CD4-positive, alpha-beta T cell treated with Interleukin-21 for 1 hour (primary cell): ENCODE data around the gene IGSF9.

Experiments used
- DNase-seq: peaks from one replicate; pipeline ENCODE4 v3.0.0-alpha.2; 2020

Gene IGSF9

DNA sequence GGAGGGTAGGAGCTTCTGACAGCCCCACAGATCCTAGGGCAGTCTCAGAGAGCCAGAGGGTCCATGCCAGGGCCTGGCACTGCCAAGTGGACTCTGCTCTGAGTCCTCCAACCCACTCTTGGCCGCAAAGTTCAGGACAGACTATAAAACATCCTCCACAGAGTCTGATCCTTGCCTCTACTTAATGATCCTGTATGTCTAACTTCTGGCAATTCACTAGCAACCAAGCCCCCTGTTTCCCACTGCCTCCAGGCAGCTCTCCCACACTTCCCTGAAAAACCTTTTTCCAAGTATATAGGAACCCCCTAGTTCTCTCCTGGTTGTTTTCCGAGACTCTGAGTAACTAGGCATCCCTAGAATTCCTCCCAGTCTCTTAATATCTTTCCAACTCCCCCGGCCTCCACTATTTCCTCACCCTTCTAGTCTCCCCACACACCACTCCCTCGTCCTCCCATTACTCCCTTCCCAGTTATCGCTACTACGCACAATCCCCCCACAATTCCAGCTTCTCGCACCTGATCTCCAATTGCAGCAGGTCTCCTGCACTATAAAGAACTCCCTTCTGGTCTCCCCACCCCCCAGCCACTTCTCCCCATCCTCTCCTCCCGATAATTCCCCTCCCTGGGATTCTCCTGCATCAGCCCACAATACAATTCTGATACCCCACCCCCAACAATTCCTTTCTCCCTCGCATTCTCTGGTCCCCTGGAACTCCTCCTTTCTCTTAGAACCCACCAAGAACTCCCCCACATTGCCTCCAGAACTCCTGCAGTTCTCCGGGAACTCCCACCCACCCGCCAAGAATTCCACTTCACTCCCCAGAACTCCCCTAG lies 574 bp downstream of the IGSF9 start:
- DNase-seq: no peak

DNA sequence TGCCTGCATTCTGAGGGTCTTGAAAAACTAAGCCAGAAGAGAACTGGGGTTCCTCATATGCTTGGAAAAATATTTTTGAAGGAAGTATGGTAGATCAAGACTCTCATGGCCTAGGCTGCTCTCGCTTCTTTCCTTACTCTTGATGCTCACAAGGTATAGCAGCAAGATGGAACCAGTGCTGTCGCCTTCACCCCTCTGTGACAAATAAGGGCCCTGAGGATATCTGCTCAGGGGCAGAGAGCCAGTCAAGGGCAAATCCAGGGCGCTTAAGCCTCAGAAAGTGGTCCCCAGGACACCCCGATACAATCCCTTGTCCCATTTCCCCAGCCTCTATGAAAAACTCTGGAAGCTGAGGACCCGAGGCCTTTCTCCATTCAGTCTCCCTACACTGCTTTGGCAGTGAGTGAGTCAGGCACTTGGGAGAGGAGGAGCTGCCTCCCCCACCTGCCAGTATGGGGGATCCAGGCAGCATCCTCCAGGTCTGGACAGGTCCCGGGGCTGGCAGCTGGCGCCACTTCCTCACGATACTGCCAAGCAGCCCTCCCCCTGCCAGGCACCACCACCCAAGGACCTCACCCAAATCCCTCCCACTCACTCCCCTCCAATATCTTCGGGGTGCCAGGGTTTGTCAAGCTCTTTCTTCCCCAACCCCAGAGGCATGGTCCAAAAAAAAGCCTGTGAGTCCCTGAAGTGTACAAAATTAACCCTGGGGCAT lies 1.3 kb downstream of the IGSF9 start:
- no peak for DNase-seq

DNA sequence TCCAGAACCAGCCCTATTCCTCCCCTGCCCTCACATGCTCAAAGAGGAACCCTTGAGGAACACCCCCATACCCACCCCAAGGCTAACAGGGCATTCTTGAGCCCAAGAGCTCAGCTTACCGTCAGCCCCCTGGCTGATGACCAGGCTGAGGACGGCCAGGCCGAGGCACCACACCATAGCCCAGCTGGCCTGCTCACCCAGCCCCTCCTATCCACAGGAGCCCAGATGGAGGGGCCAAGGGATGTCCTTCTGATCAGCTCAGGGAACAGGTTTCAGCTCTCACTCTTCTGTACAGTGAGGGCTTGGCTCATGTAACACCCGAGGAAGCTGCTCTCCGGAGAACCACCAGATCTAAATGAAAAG lies 2.2 kb downstream of the IGSF9 start:
- no peak for DNase-seq

DNA sequence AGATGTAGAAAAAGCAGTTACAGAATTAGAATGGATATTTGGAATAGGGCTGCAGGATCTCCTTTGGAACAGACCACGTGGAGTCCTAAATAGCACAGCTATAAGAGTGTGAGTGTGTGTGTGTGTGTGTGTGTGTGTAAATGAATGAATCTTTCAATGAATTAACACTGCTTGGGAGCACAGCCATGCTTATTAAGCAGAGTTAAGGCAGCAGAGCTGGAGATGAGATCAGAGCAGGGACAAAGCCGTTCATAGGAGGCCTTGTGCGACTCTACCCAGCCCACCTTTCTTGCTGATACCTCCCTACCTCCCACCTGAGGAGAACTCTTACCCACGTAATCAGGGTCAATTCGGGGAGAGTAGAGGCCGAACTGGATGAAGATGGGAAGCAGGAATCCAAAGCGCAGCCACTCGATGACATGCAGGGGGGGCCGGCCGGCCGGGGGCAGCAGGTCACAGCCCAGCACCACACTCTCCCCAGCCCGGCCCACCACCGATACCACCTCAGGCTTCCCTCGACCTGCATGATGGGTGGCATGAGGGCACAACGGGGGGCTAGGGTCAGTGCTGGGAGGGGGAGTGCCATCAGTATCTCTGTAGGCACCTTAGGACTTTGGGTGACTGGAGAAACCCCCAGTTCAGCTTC lies 2.7 kb downstream of the IGSF9 start:
- no peak for DNase-seq

DNA sequence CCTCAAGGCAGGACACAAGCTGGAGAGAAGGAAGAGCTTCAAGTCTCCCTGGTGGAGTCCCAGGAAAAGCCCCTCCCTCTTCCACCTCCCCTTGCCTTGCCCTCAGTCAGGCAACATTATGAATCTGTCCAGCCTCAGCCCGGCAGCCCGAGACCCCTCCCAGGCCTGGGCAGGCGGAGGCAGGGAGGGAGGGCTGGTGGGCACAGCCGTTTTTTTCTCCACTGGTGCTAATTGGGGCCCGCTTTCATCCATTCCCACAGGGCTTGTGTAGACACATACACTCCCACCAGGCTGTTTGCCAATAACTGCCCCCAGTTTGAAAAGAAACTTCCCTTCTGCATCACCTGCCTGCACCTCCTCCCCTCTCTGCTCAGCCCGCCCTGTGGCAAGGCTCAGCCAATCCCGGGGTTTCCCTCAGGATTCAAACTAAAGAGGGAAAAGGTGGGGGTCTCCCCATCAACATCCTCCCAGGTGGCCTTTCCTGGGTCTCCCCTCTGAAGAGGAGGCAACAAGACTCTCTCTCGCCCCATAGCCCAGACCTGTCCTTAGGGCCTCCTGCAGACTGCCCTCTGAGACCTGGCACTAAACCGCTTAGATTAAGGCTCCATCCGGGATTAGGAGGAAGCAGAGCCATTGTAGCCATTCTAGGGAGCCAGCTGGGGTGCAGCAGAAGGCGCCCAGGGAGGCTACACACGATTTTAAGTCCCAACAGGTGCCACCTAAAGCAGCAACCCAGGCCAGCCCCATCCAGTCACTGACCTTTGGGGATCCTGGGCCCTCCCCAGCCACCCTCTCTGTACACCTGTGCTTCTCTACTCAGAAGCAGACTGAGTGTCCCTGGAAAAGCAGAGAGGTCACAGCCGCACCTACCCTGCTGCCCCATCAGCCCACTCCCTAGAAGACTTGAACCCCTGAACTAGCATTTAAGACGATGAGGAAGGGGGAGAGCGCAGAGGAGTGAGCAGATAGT lies 3.5 kb downstream of the IGSF9 start:
- no peak for DNase-seq

DNA sequence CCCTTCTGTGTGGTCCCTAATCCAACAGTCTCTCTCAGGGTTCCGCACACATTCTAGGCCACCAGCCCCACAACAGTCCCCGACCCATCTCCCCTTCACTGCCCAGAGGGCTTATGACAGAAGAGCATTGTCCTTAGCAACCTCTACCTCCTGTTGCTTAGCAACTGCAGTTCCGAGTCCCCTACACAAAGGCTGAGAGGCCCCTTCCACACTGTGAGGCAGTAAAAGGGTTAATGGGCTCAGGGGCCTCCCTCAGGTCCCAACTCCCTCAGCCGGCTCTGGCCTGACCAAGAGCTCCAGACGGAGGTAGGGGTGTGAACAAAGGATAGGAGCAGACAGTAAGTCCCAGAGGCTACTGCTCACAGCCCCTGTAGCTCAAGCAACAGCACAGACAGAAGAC lies 4.3 kb downstream of the IGSF9 start:
- no peak for DNase-seq

DNA sequence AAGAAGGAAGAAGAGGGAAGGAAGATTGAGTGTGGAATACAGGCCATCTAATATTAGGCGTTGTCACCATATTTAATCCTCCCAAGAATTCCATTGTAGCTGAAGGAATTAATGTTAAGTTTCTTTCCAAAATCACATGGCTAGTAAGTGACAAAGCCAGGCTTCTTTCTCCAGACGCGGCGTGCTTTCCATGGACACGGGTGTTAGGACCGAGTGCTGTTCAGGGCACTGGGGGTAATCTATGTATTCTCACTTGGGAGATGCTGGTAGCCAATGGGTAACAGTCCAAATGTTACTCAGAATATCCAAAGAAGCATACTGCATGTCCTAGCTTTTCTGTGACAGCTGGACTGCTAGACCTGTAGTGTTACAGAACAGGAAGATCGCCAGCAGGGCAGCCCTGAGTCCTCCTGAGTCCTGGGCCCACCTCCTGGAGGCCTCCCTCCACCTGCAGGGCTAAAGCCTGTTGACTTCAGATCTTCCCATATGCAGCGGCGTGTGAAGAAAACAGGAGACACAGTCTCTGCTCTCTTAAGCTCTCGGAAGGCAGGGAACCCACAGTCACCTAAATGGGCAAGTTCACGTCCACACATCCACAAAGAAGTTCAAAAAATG lies 5.3 kb downstream of the IGSF9 start:
- no peak for DNase-seq

DNA sequence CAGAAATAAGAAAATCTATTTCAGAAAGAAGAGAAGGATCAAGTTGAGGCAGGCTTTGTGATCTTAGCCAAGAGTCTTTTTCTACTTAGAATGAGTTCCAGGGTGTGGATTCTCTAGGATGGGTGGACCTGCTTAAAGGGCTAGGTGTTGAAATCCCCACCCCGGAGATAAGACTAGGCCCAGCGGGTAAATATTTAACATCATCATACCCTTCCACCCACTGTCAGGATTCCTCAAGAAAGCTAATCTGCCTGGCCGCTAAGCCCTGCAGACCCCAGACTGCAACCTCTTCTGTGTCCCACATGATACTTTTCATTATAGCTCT lies 5.8 kb downstream of the IGSF9 start:
- no peak for DNase-seq

DNA sequence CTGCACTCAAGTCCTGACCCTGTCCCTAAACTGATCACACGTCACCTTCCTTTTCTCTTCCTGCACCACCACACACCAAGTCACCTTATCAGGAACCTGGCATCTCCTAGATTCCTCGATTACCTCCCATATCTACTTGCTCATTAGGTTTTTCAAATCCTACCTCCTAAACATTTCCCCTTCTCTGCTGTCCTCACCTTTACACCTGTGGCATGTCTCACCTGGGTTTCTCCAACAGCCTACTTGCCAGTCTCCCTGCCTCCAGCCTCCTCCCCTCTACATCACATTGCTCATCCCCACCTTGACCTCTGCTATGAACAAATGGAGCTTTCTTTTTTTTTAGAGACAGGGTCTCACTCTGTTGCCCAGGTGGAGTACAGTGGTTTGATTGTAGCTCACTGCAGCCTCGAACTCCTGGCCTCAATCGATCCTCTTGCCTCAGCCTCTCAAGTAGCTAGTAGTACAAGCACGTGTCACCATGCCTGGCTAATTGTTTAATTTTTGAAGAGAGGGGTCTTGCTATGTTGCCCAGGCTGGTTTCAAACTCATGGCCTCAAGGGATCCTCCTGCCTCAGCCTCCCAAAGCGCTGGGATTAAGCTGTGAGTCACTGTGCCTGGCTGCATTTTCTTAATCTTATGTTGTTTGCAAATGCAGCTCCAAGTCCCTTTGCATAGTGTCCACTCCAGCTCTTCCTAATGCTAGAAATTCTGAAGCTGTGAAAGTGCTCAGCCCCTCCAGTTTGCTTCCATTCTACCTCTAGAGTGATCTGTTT lies 6.3 kb downstream of the IGSF9 start:
- no peak for DNase-seq

DNA sequence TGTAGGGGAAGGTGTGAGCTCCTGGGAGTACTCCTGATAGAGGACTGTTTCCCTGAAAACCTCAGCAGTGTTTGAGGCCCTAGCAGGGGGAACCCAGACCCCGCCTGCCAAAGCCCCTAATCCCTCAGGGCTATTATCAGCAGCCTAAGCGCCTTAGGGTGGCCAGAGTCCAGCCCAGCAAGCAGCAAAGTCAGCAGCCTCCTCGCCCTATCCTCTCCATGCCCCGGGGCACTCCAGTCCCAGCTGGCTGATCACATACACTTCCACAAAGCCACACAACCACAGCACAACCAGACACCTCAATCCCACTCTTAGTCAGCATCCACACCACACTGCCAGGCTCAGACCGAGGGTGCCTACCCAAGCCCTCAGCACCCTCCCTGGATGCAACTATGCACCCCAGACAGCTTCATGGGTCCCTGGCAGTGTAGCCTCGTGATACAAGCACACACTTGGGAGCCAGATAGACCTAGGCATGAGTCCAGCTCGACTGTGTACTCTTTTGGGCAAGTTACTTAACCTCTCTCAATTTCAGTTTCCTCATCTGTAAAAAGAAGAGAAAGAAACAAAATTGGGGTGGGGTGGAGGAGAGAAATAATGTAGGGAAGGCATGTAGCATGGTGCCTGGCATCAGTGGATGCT lies 7.1 kb downstream of the IGSF9 start:
- no peak for DNase-seq

DNA sequence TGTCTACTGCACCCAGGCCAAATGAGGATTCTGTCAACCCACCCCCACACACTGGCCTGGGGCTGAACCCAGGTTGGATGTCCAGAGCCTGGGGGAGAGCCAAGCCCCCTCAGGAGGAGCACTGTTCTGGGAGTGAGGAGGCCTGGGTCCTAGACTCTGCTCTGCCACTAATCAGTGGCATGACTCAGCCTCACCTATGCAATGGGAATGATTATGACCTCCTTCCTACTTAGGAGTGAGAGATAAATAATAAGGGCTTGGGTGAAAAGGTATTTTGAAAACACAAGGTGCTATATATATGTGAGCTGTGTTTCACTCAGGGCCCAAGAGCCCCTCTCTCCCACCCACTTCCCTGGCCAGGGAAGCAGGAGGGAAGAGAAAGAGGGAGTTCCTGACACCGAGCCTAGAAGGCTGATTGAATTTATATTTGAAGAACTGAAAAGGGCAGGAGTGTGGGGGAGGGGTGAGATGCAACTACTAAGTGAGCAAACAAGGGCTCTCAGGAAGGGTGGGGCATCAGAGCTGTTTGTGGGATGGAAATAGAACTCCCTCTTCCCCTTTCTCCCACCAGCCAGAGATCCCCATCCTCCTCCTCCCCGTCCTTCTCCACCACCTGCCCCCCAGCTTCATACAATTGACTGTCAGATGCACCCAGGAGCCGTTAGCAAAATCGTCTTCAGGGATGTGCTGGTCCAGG lies 8.2 kb downstream of the IGSF9 start:
- no peak for DNase-seq

DNA sequence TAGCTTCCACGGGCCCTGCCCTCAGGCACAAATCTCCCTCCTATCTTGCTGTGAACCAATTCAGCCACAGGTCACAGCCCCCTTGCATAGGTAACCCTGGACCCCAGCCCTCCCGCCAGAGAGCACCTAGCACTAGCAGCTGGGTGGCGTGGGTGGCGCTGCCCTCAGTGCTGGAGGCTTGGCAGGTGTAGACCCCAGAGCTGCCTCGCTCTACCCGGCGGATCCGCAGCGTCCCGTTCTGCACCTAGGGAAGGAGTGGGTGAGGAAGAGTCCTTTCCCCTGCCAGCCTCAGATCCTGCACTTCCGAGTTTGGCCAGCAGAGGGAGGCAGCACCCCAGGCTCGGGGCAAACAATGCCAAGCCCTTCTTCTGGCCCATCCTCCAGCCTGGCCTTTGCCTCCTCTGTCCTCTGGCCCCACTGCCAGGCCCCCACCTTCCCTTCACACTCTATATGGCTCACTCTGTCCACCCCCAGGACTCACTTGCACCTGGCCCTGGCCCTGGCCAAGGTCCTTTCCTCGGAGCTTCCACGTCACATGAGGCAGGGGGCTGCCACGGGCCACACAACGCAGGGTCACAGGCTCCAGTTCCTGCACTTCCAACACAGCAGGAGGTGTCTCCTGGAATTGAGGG lies 9.0 kb downstream of the IGSF9 start:
- DNase-seq: peak; percentile 82

DNA sequence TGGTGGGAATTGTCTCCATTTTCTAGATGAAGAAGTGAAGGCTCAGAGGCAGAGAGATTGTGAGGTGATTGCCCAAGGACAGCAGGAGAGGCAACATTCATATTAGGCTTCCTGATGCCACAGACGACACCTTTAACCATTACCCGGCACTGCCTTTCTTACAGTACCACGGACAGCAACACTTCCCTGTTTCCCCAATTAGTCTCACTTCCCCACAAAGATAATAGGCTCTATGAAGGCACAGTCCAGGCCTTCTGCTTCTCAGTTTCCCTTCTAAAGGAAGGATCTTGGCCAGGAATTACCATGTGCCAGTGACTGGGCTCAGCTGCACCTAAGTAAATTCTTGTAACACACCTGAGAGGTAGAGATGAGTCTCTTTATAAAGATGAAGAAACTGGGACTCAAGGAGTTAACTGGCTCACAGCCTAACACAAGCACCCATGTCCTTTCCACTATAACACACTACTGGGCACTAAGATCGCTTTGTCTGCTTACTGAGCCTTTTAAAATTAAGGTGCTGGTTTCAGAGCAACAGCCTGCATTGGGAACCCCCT lies 9.6 kb downstream of the IGSF9 start:
- DNase-seq: no peak

DNA sequence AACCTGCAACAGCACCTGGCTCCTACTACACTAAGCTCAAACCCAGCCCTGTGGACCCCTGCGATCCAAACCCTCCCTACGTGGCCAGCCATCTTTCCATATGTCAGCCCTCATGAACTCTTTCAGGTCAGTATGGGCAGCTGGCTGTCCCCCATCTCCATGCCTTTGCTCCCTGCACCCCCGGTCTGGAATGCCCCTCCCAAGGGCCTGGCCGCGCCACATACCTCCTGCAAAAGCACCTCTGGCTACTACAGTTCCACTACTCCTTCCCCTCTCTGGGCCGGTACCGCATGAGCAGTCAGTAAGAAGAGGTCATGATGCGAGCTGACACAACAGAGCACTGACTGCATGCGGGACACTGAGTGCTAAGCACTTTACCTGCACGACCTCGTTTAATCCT lies 10.1 kb downstream of the IGSF9 start:
- DNase-seq: no peak

DNA sequence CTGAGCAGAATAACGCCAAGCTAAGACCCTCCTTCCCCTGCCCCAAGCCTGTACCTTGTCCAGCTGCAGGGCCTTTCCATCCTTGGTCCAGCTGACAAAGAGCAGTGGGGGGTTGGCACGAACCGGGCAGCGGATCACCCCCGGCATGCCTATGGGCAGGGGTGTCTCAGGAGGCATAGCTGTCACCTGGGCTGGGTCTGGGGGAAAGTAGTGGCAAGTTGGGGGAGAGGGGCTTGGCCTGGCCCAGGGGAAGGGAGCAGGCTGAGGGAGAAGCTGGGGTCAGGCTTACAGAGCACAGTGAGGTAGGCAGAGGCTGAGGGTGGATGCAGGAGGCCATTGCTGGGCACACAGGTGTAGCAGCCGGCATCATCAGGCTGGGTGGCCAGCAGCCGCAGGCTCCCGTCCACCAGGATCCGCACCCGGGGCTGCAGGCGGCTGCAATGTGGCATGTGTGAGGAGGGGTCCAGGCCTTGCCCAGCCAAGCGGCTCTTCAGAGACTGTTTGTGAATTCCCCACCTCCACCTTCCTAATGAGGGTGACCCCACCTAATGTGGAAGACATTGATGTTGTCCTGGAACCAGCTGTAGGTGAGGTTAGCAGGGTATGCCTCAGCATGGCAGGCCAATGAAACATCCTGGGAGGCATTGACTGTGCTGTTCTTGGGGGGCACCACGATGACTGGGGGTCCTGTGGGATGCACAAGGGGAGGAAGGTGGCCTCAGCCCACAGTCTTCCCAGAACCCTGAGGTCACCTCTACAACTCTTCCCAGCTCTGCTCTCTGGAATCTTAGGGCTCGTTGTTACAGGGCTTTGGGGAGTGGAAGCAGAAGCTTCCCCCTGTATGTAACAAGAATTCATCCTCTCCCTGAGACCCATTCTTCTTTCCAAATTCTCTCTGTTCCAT lies 11.0 kb downstream of the IGSF9 start:
- DNase-seq: no peak

DNA sequence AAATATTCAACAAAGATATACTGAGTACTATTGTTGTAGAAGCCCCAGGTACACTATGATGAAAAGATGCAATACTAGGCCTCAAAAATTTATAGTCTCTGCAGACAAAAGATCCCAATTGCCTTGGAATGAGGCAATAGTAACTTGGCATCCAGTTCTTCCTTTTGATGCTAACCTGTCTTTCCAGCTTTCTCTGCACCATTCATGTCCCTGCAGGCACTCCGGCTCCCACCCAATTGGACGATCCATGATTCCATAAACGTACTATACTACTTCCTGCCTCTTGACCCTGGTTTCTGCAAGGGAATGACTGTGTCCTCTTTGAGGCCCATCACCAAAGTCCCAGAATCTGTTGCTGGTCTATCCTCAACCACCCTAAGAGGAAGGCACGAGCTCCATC lies 12.1 kb downstream of the IGSF9 start:
- DNase-seq: no peak

DNA sequence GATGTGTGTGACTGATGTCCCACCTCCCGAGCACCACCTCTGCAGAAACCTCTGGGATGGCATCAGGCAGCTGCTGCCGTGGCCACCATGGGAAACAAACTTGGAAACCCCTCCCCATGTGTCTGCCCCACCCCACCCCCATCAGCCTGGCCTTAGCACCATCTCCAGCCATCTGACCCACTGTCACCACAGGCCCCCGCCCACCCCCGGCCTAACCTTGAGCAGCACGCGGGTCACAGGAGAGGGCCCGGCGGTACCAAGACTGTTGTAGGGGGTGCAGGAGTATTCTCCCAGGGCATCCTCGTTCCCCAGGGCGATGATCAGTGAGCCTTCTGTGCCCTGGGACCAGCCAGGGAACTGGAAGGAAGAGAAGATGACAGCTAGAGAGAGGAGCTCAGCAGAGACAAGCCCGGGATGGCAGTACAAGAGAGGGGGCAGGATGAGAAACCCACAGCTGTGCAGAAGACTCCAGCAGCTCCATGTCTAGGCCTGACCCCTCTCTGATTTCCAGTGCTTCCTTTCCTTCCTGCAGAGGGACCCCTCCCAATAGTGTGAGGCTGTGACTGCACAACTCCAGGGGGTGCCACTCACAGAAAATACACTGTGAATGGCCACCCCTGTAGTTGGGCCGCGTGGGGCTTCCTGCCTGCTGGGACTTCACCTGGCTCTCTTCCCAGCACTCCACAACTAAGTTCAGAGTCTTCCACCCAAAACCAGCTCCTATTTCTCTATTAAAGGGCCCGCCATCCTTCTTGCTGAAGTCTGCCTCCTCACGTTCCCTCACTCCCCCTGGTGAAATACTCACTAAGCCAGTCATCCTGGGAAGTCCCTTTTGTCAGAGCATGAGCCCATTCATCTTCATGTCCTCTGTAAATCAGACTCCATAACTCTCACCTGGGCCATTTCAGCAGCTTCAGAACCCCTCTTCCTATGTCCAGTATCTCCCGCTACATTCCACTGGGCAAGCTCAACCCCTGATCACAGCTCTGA lies 12.8 kb downstream of the IGSF9 start:
- DNase-seq: no peak
